ENCODE data around the gene GPR108.

- TF ChIP-seq CTCF (optimal IDR thresholded peaks at IDR 0.05 in 1 of 3, IDR thresholded peaks at IDR 0.05 in 1 of 3, conservative IDR thresholded peaks at IDR 0.05 in 1 of 3; ENCODE audit: extremely low read depth in 1 of 3, insufficient read depth in 2 of 3, low read length in 3 of 3) (no peak), EZH2 (IDR thresholded peaks at IDR 0.05; ENCODE audit: low read length) (no peak)
Observed at GRCh38 chr19:6707011-6707657, 30.2 kb downstream of the GPR108 start.

All from keratinocyte (primary cell).